ENCODE data around the gene NUBPL.
"Not testable (repeated sequence)": the region's sequence is repeated elsewhere in the genome, so short reads cannot be mapped to it uniquely, and the experiment has no call there.

NUBPL gene

GRCh38 chr14:31827325-31827724, 266.1 kb downstream of the NUBPL start:
- FAIRE-seq, result no peak

- FAIRE-seq, result no peak
Measured at GRCh38 chr14:31828946-31829868, 268.0 kb downstream of the NUBPL start.

- no peak for FAIRE-seq
Measured at GRCh38 chr14:31834616-31835015, 273.4 kb downstream of the NUBPL start.

- no peak for FAIRE-seq
Measured at GRCh38 chr14:31835049-31835448, 273.8 kb downstream of the NUBPL start.

GRCh38 chr14:31837031-31837430, 275.8 kb downstream of the NUBPL start:
- FAIRE-seq, result no peak

GRCh38 chr14:31842899-31843298, 281.7 kb downstream of the NUBPL start:
- FAIRE-seq, result no peak

- no peak for FAIRE-seq
Measured at GRCh38 chr14:31843361-31844091, 282.3 kb downstream of the NUBPL start.

- no peak for FAIRE-seq
Measured at GRCh38 chr14:31854508-31855075, 293.4 kb downstream of the NUBPL start.

- FAIRE-seq, result no peak
Measured at GRCh38 chr14:31855262-31855661, 294.1 kb downstream of the NUBPL start.

GRCh38 chr14:31856003-31856402, 294.8 kb downstream of the NUBPL start:
- not testable (repeated sequence) for FAIRE-seq

GRCh38 chr14:31858868-31859267, 297.7 kb downstream of the NUBPL start:
- no peak for FAIRE-seq

- FAIRE-seq, result no peak
Measured at GRCh38 chr14:31864937-31865855, 304.0 kb downstream of the NUBPL start.

- FAIRE-seq, result no peak
Measured at GRCh38 chr14:31867570-31867969, 306.4 kb downstream of the NUBPL start.

- not testable (repeated sequence) for FAIRE-seq
Measured at GRCh38 chr14:31868096-31868495, 306.9 kb downstream of the NUBPL start.

GRCh38 chr14:31876741-31877140, 315.5 kb downstream of the NUBPL start:
- FAIRE-seq, result no peak

- FAIRE-seq, result no peak
Measured at GRCh38 chr14:31877255-31877798, 316.1 kb downstream of the NUBPL start.

- no peak for FAIRE-seq
Measured at GRCh38 chr14:31879661-31880348, 318.6 kb downstream of the NUBPL start.

GRCh38 chr14:31880935-31881334, 319.7 kb downstream of the NUBPL start:
- FAIRE-seq, result no peak

GRCh38 chr14:31881531-31882310, 320.5 kb downstream of the NUBPL start:
- FAIRE-seq, result no peak

- no peak for FAIRE-seq
Measured at GRCh38 chr14:31884238-31884637, 323.0 kb downstream of the NUBPL start.
